NCI-H1436 treated with DMSO at 0.1 percent for 48 hours (cell line): ENCODE measurements around the gene FAM174B.

Experiments
- DNase-seq: peaks from one replicate; lab custom pipeline; 2025; lab: John Stamatoyannopoulos, UW

Gene FAM174B

GRCh38 chr15:92655178-92655995, at the start of gene FAM174B:
Gene FAM174B, minus strand, starts transcription at chr15:92655775.
- DNase-seq = no peak

GRCh38 chr15:92696096-92696495, 40.5 kb upstream of the FAM174B start:
- DNase-seq = no peak

GRCh38 chr15:92693691-92694331, 38.2 kb upstream of the FAM174B start:
- DNase-seq = no peak

GRCh38 chr15:92690395-92690794, 34.8 kb upstream of the FAM174B start:
- no peak for DNase-seq

- DNase-seq = no peak
Measured at GRCh38 chr15:92687746-92688145, 32.2 kb upstream of the FAM174B start.

GRCh38 chr15:92687195-92687602, 31.6 kb upstream of the FAM174B start:
- DNase-seq = no peak

GRCh38 chr15:92683511-92683834, 27.9 kb upstream of the FAM174B start:
- DNase-seq = no peak

GRCh38 chr15:92682741-92683510, 27.4 kb upstream of the FAM174B start:
- no peak for DNase-seq

GRCh38 chr15:92681141-92681631, 25.6 kb upstream of the FAM174B start:
- no peak for DNase-seq

- DNase-seq = no peak
Measured at GRCh38 chr15:92677999-92678398, 22.4 kb upstream of the FAM174B start.

- DNase-seq = no peak
Measured at GRCh38 chr15:92676561-92676960, 21.0 kb upstream of the FAM174B start.

- DNase-seq = no peak
Measured at GRCh38 chr15:92675485-92675884, 19.9 kb upstream of the FAM174B start.

GRCh38 chr15:92674347-92674746, 18.8 kb upstream of the FAM174B start:
- no peak for DNase-seq

- no peak for DNase-seq
Measured at GRCh38 chr15:92672102-92672501, 16.5 kb upstream of the FAM174B start.

- DNase-seq = no peak
Measured at GRCh38 chr15:92671406-92671805, 15.8 kb upstream of the FAM174B start.

GRCh38 chr15:92670621-92671020, 15.0 kb upstream of the FAM174B start:
- no peak for DNase-seq

- no peak for DNase-seq
Measured at GRCh38 chr15:92669432-92669831, 13.9 kb upstream of the FAM174B start.

- no peak for DNase-seq
Measured at GRCh38 chr15:92668620-92669019, 13.0 kb upstream of the FAM174B start.

- DNase-seq = no peak
Measured at GRCh38 chr15:92667970-92668485, 12.5 kb upstream of the FAM174B start.

GRCh38 chr15:92667287-92667904, 11.8 kb upstream of the FAM174B start:
- DNase-seq = no peak

- DNase-seq = no peak
Measured at GRCh38 chr15:92666780-92667179, 11.2 kb upstream of the FAM174B start.

GRCh38 chr15:92665100-92665555, 9.6 kb upstream of the FAM174B start:
- no peak for DNase-seq
